Measurements from ENCODE around the gene SPDYE11.
"Not testable (repeated sequence)": the region's sequence is repeated elsewhere in the genome, so short reads cannot be mapped to it uniquely, and the experiment has no call there.

SPDYE11 gene

GRCh38 chr7:73057811-73058210 is at the start of gene SPDYE11:
Gene SPDYE11, minus strand, starts transcription at chr7:73057911. Its CDS starts 1,800 bp downstream, at chr7:73056111.
- DNase-seq (ENCODE audit: low read depth, low spot score); H3K27ac ChIP-seq: not testable (repeated sequence)

GRCh38 chr7:73085938-73086337 is 28.2 kb upstream of the SPDYE11 start, which contains the start of gene SPDYE9:
Gene SPDYE9, minus strand, starts transcription at chr7:73086038. Its CDS starts 1,800 bp downstream, at chr7:73084238.
- not testable (repeated sequence) for DNase-seq (ENCODE audit: low read depth, low spot score); H3K27ac ChIP-seq

- not testable (repeated sequence) for DNase-seq (ENCODE audit: low read depth, low spot score); H3K27ac ChIP-seq
These were observed 28.0 kb downstream of the SPDYE11 start, which contains the start of gene SPDYE8 for GRCh38 chr7:73029666-73030065. Gene SPDYE8, minus strand, starts transcription at chr7:73029766. Its CDS starts 1,800 bp downstream, at chr7:73027966.

GRCh38 chr7:73006491-73006890 is 51.2 kb downstream of the SPDYE11 start:
- DNase-seq (ENCODE audit: low read depth, low spot score), result not testable (repeated sequence)

GRCh38 chr7:73005693-73006447 is 51.8 kb downstream of the SPDYE11 start:
- peak; percentile 20 for DNase-seq (ENCODE audit: low read depth, low spot score)
- peak overlapping the region; percentile 78 for H3K27ac ChIP-seq

More at GRCh38 chr7:73006491-73006890, 51.2 kb downstream of the SPDYE11 start:
- peak overlapping the region; percentile 78 for H3K27ac ChIP-seq

GRCh38 chr7:73005356-73005692 is 52.4 kb downstream of the SPDYE11 start:
- H3K27ac ChIP-seq, result peak overlapping the region; percentile 78
- not testable (repeated sequence) for DNase-seq (ENCODE audit: low read depth, low spot score)

GRCh38 chr7:72997887-72998468 is 59.7 kb downstream of the SPDYE11 start:
- not testable (repeated sequence) for DNase-seq (ENCODE audit: low read depth, low spot score); H3K27ac ChIP-seq

All from epithelial cell of prostate (primary cell).